Measurements from ENCODE around the gene RBM5.

DNA sequence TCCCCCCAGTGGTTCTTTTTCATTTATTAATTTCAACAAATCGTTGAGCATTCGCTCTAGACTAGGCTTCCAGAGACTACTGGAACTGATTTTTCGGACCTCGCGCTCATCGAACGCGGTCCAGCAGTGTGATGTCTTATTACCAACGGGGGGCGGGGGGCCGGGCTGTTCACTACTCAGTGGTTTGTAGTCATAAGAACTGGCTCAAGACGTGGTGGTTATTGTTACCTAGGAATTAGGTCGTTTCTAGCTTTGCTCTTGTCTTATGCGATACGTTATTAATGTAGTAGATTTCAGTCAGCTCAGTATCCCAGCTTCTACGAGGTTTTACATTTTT, 858 bp downstream of the RBM5 start:
- TF ChIP-seq POLR2A (IDR thresholded peaks at IDR 0.05; ENCODE audit: low read depth, low read length) (no peak), POLR2AphosphoS5 (IDR thresholded peaks at IDR 0.05; ENCODE audit: low read depth, low read length) (no peak)

Data from GM12891 (cell line).